T-helper 17 cell (primary cell): ENCODE measurements around the gene LRMDA. TPM values are rescaled to one million over a fixed set of nuclear protein-coding genes. Genes with fewer than 3 reads are reported as not detected.

ENCODE experiments used
- ATAC-seq: fragments of 150-1000 bp; cut with Tn5 transposase; 2 replicates; pipeline ENCODE4 v1.10.0; 2021; ENCODE audit warnings: mild to moderate bottlenecking, moderate library complexity
- DNase-seq, 3 donors: peaks; one replicate each; pipeline versions ENCODE4 v3.0.0 to v3.0.0-alpha.2; 2020 to 2021
- H3K9me3 ChIP-seq: one replicate; pipeline ENCODE4 v1.7.0; 2013; ENCODE audit warnings: low read length, mild to moderate bottlenecking; ENCODE audit not compliant: control insufficient read depth, poor library complexity, severe bottlenecking
- H3K27ac Mint-ChIP-seq: one replicate; pipeline ENCODE4 v1.8.0; 2022; ENCODE audit warnings: mild to moderate bottlenecking, moderate library complexity, mixed read lengths
- H3K27me3 Mint-ChIP-seq: one replicate; pipeline ENCODE4 v1.8.0; 2022; ENCODE audit warnings: mixed read lengths
- H3K36me3 Mint-ChIP-seq: one replicate; pipeline ENCODE4 v1.8.0; 2022; ENCODE audit warnings: low read depth, mixed read lengths
- H3K4me1 Mint-ChIP-seq: one replicate; pipeline ENCODE4 v1.8.0; 2022; ENCODE audit warnings: mild to moderate bottlenecking, mixed read lengths
- H3K4me3 Mint-ChIP-seq: one replicate; pipeline ENCODE4 v1.8.0; 2022; ENCODE audit warnings: mild to moderate bottlenecking, moderate library complexity, mixed read lengths
- total RNA-seq, 4 donors: library from RNA in 2 of 4; stranded (reverse) in 2 of 4; gene quantifications; one replicate each; pipeline ENCODE4 v1.2.3 and lab custom pipeline; 2022 to 2026

The LRMDA gene
- total RNA-seq, 2 donors from 2014 or later = not detected

DNA sequence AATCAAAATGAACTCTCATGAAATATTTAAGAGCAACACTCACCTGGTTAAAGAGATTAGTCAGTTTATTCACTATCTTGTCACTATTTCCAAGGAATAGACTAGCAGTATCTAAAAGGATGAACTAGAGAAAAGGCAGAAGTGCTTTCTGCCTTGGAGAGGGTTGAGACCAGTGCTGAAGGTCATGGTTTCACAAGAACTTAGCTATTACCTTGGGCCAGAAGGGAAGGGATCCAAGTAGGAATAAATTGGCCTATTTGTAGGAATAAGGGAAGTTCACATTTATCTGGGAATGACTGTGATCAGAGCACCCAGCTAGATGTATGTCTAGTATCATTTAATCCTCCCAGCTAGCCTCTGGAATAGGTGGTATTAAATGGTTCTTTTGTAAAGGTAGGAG, 347.2 kb downstream of the LRMDA start:
- H3K27me3 Mint-ChIP-seq = peaks cover 54% of the 10 kb centered on the region
- no peak for DNase-seq
- H3K36me3 Mint-ChIP-seq = peaks cover 2% of the 10 kb centered on the region
- H3K4me1 Mint-ChIP-seq = peaks cover 2% of the 10 kb centered on the region
- H3K9me3 ChIP-seq = no peaks in the 10 kb centered on the region
- H3K27ac Mint-ChIP-seq = no peak overlapping the region
- no peak overlapping the region for H3K4me3 Mint-ChIP-seq
- no peak for ATAC-seq

DNA sequence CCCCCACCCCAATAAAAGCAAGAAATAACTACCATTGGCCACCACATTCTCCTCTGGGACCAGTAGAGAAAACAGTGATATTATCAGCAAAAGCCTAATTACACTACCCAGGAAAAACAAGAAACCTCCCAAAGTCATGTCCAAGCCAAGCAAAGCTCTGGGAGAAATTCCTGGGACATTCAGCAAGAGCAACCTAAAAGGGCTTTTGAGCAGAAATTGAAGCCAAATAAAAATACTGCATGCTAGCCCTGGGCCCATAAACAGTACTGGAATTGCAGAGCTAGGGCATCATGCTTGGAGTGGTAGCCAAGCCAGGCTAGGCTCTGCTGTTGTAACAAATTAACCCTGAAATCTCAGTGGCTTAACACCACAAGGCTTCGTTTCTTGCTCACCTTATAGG, 347.9 kb downstream of the LRMDA start:
- ATAC-seq = no peak
- Mint-ChIP-seq H3K4me1 (peaks cover 2% of the 10 kb centered on the region), H3K4me3 (no peak overlapping the region), H3K36me3 (peaks cover 2% of the 10 kb centered on the region), H3K27ac (no peak overlapping the region), H3K27me3 (peaks cover 54% of the 10 kb centered on the region)
- DNase-seq = no peak
- H3K9me3 ChIP-seq = no peaks in the 10 kb centered on the region

- no peaks in the 10 kb centered on the region for H3K9me3 ChIP-seq
- DNase-seq = no peak
- Mint-ChIP-seq H3K4me1 (no peaks in the 10 kb centered on the region), H3K27me3 (peaks cover 60% of the 10 kb centered on the region), H3K4me3 (no peak overlapping the region), H3K36me3 (peaks cover 2% of the 10 kb centered on the region), H3K27ac (no peak overlapping the region)
- ATAC-seq = no peak
Measured at GRCh38 chr10:75782463-75783248, 351.2 kb downstream of the LRMDA start.

DNA sequence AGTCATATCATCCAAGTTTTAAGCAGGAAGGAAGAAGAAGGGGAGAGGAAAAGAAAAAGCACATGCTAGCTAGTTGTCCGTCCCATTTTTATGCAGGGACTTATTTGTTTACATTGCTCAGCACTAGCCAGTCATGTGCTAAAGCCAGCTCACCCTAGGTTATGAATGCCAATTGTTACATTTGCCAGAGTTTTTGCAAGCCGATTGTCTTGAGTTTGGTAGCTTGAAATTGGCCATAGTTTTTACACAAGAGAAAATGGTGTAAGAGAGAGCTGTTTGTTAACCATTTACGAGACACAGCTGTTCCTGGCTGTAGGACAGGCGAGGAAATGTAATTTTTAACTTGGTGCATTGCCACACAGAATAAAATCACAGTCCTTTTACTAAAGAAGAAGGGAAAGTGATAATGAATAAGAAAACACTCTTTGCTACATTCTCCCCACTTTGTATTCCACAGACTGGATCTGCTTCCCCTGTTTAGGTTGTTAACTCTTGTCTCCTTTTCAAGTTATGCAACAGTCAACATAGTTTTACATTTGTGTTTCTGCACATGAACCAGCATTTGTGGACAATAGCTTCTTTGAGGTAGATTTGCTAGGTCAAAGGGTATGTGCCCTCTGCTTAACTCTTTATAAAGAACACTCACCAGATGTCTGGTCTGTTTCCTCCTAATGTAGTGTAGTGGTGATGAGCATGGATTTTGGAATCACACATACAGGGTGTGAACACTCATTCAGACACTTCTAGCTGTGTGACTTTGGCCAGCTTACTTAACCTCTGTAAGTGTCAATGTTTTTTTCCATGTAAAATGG, 357.2 kb downstream of the LRMDA start:
- no peaks in the 10 kb centered on the region for H3K36me3 Mint-ChIP-seq
- no peak overlapping the region for H3K27ac Mint-ChIP-seq
- no peak for ATAC-seq
- H3K9me3 ChIP-seq = no peaks in the 10 kb centered on the region
- no peak overlapping the region for H3K4me3 Mint-ChIP-seq
- peaks cover 11% of the 10 kb centered on the region for H3K27me3 Mint-ChIP-seq
- H3K4me1 Mint-ChIP-seq = no peaks in the 10 kb centered on the region
- no peak for DNase-seq

GRCh38 chr10:75793848-75794247, 362.4 kb downstream of the LRMDA start:
- no peaks in the 10 kb centered on the region for H3K9me3 ChIP-seq
- Mint-ChIP-seq H3K27ac (no peak overlapping the region), H3K4me1 (no peaks in the 10 kb centered on the region), H3K27me3 (no peaks in the 10 kb centered on the region), H3K36me3 (no peaks in the 10 kb centered on the region), H3K4me3 (no peak overlapping the region)
- no peak for ATAC-seq
- no peak for DNase-seq

GRCh38 chr10:75801121-75801520, 369.7 kb downstream of the LRMDA start:
- H3K27ac Mint-ChIP-seq = no peak overlapping the region
- no peaks in the 10 kb centered on the region for H3K9me3 ChIP-seq
- no peak overlapping the region for H3K4me3 Mint-ChIP-seq
- DNase-seq = no peak
- no peaks in the 10 kb centered on the region for H3K4me1 Mint-ChIP-seq
- H3K36me3 Mint-ChIP-seq = no peaks in the 10 kb centered on the region
- H3K27me3 Mint-ChIP-seq = peaks cover 23% of the 10 kb centered on the region
- ATAC-seq = no peak

GRCh38 chr10:75801661-75802060, 370.2 kb downstream of the LRMDA start:
- Mint-ChIP-seq H3K4me1 (no peaks in the 10 kb centered on the region), H3K27me3 (peaks cover 23% of the 10 kb centered on the region), H3K4me3 (no peak overlapping the region), H3K36me3 (no peaks in the 10 kb centered on the region), H3K27ac (no peak overlapping the region)
- ATAC-seq (no peak), DNase-seq (no peak)
- no peaks in the 10 kb centered on the region for H3K9me3 ChIP-seq

DNA sequence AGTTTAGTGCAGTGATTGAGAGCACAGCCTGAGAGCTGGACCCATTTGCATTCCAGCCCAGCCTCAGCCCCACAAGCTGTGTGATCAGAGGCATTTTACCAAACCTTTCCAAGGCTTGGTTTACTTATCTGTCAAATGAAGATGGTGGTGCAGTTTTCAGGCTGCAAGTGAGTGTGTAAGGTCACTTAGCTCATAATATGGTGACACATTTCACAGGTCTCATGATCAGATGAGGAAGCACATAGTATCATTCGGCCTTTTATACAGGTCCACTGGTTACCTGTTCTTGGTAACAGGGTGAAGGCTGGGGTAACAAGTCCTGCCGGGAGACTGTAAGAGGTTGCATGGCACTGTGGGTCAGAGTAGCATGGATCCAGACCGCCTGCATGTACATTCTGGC, 371.7 kb downstream of the LRMDA start:
- DNase-seq (no peak), ATAC-seq (no peak)
- H3K4me1 Mint-ChIP-seq = no peaks in the 10 kb centered on the region
- H3K9me3 ChIP-seq = no peaks in the 10 kb centered on the region
- H3K4me3 Mint-ChIP-seq = no peak overlapping the region
- H3K27me3 Mint-ChIP-seq = peaks cover 38% of the 10 kb centered on the region
- H3K27ac Mint-ChIP-seq = no peak overlapping the region
- no peaks in the 10 kb centered on the region for H3K36me3 Mint-ChIP-seq

- ATAC-seq (no peak), DNase-seq (no peak)
- H3K27me3 Mint-ChIP-seq = peaks cover 41% of the 10 kb centered on the region
- H3K4me3 Mint-ChIP-seq = no peak overlapping the region
- no peak overlapping the region for H3K27ac Mint-ChIP-seq
- H3K4me1 Mint-ChIP-seq = no peaks in the 10 kb centered on the region
- no peaks in the 10 kb centered on the region for H3K36me3 Mint-ChIP-seq
- no peaks in the 10 kb centered on the region for H3K9me3 ChIP-seq
Measured at GRCh38 chr10:75803816-75804552, 372.6 kb downstream of the LRMDA start.

DNA sequence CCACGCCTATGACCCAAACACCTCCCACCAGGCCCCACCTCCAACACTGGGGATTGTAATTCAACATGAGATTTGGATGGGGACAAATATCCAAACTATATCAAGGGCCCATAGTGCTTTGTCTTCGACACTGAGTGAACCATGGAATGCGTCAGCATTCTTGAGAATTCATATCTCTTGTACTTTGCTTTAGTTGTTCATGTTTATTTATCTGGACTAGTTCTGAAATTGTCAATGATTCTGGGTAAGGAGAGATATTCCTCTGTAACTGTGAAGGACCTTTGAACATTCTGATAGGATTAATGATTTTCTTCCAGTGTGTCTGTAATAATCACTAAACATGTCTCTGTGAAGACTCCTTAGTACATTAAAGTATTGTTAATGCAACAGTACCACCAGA, 374.8 kb downstream of the LRMDA start:
- no peak overlapping the region for H3K27ac Mint-ChIP-seq
- H3K27me3 Mint-ChIP-seq = peaks cover 51% of the 10 kb centered on the region
- no peaks in the 10 kb centered on the region for H3K9me3 ChIP-seq
- H3K36me3 Mint-ChIP-seq = no peaks in the 10 kb centered on the region
- H3K4me1 Mint-ChIP-seq = no peaks in the 10 kb centered on the region
- DNase-seq (no peak), ATAC-seq (no peak)
- no peak overlapping the region for H3K4me3 Mint-ChIP-seq

- no peak for DNase-seq
- peaks cover 46% of the 10 kb centered on the region for H3K27me3 Mint-ChIP-seq
- no peaks in the 10 kb centered on the region for H3K4me1 Mint-ChIP-seq
- no peak for ATAC-seq
- no peak overlapping the region for H3K27ac Mint-ChIP-seq
- H3K9me3 ChIP-seq = no peaks in the 10 kb centered on the region
- H3K36me3 Mint-ChIP-seq = no peaks in the 10 kb centered on the region
- no peak overlapping the region for H3K4me3 Mint-ChIP-seq
Measured at GRCh38 chr10:75807456-75807855, 376.0 kb downstream of the LRMDA start.

- ATAC-seq = no peak
- H3K27ac Mint-ChIP-seq = no peak overlapping the region
- no peak overlapping the region for H3K4me3 Mint-ChIP-seq
- H3K27me3 Mint-ChIP-seq = peaks cover 43% of the 10 kb centered on the region
- DNase-seq = no peak
- H3K9me3 ChIP-seq = no peaks in the 10 kb centered on the region
- H3K36me3 Mint-ChIP-seq = no peaks in the 10 kb centered on the region
- no peaks in the 10 kb centered on the region for H3K4me1 Mint-ChIP-seq
Measured at GRCh38 chr10:75809003-75809402, 377.6 kb downstream of the LRMDA start.

DNA sequence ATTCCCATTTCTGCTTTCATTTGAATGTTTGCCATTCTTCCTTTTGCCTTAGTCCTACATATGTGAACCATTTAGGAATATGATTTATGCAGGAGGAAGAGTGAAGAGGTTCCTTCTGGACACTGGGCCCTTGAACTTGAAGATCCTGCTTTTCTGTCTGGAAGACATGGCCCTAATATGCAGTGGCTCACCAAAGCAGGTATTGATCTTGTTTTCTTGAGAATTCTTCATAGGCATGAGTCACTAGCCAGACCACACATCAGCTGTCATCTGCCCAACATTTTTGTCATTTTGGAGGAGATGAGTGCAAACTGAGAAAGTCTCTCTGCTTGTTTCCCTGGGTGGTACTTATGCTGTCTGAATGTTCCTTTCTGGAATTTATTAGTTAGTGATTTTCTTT, 382.6 kb downstream of the LRMDA start:
- no peaks in the 10 kb centered on the region for H3K36me3 Mint-ChIP-seq
- DNase-seq (no peak), ATAC-seq (no peak)
- H3K27me3 Mint-ChIP-seq = peaks cover 50% of the 10 kb centered on the region
- no peak overlapping the region for H3K27ac Mint-ChIP-seq
- no peaks in the 10 kb centered on the region for H3K9me3 ChIP-seq
- no peaks in the 10 kb centered on the region for H3K4me1 Mint-ChIP-seq
- no peak overlapping the region for H3K4me3 Mint-ChIP-seq
